Osteoblast (primary cell): ENCODE measurements around the gene KLHL29. TPM values are rescaled to one million over a fixed set of nuclear protein-coding genes. Genes with fewer than 3 reads are reported as not detected.

Experiments
- DNase-seq: peaks from one replicate; pipeline ENCODE4 v3.0.0; 2011; ENCODE audit warnings: low spot score, mixed read lengths; ENCODE audit not compliant: insufficient read length; ENCODE audit errors: missing footprints
- H2AFZ ChIP-seq: 2 replicates; pipeline ENCODE4 v1.6.0; 2011; ENCODE audit warnings: mild to moderate bottlenecking, low read length
- H3K27ac ChIP-seq: 2 replicates; pipeline ENCODE4 v1.5.1; 2011; ENCODE audit warnings: mild to moderate bottlenecking, low read depth, low read length, moderate library complexity
- H3K27me3 ChIP-seq: 2 replicates; pipeline ENCODE4 v1.6.0; 2012; ENCODE audit warnings: mild to moderate bottlenecking, control low read depth, inconsistent platforms, low read length, moderate library complexity; ENCODE audit not compliant: insufficient read depth
- H3K36me3 ChIP-seq: 2 replicates; pipeline ENCODE4 v1.5.1; 2011; ENCODE audit warnings: mild to moderate bottlenecking, low read length, control low read depth, moderate library complexity; ENCODE audit not compliant: insufficient read depth
- H3K4me1 ChIP-seq: 2 replicates; pipeline ENCODE4 v1.5.1; 2011; ENCODE audit warnings: mild to moderate bottlenecking, low read length, control low read depth, moderate library complexity; ENCODE audit not compliant: insufficient read depth
- H3K4me2 ChIP-seq: 2 replicates; pipeline ENCODE4 v1.6.0; 2011; ENCODE audit warnings: mild to moderate bottlenecking, low read length; ENCODE audit not compliant: insufficient read depth
- H3K4me3 ChIP-seq: fragments of 200-600 bp; sonication (generic); 3 replicates; pipeline ENCODE4 v1.5.1; 2012; ENCODE audit warnings: mild to moderate bottlenecking, low read length, inconsistent platforms; ENCODE audit not compliant: insufficient read depth
- H3K79me2 ChIP-seq: 2 replicates; pipeline ENCODE4 v1.6.0; 2012; ENCODE audit warnings: mild to moderate bottlenecking, low read length, control low read depth, inconsistent platforms; ENCODE audit not compliant: insufficient read depth
- H3K9me3 ChIP-seq: 2 replicates; pipeline ENCODE4 v1.5.1; 2011; ENCODE audit warnings: low read depth, low read length, control low read depth
- H4K20me1 ChIP-seq: 2 replicates; pipeline ENCODE4 v1.6.0; 2012; ENCODE audit warnings: mild to moderate bottlenecking, low read length, control low read depth; ENCODE audit not compliant: insufficient read depth
- total RNA-seq: library from RNA; depleted of rRNA; stranded (reverse); fragments of >200 nt; gene quantifications from 2 replicates; pipeline ENCODE4 v1.2.3, GENCODE V29; 2012
- TF ChIP-seq, protein P1 (sequence below): IDR thresholded peaks from 2 replicates; pipeline ENCODE4 v1.5.1; 2011; ENCODE audit warnings: mild to moderate bottlenecking, low read depth, low read length, moderate library complexity; ENCODE audit errors: extremely low read depth

Gene KLHL29
- total RNA-seq, 1 donor = 3.3 TPM

DNA sequence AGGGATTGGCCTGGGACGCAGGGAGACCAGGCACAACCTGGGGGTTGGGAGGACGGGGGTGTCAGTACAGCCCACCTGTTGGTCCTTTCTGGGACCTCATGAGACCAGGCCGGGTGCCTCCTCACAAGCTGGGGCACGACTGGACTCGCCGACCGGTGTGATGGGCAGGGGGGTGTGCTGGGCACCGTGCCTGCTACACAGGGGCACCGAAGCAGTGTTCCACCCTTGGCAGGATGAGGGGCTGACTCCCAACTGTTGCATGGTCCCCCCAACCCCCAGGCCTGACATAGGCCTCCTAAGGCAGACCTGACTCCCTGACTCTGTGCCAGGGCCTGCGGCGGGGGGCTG lies 285.2 kb downstream of the KLHL29 start:
- H3K27me3 ChIP-seq = no peaks in the 10 kb centered on the region
- H3K9me3 ChIP-seq = no peaks in the 10 kb centered on the region
- no peak overlapping the region for H2AFZ ChIP-seq
- H4K20me1 ChIP-seq = no peaks in the 10 kb centered on the region
- no peaks in the 10 kb centered on the region for H3K4me1 ChIP-seq
- DNase-seq = no peak
- no peaks in the 10 kb centered on the region for H3K36me3 ChIP-seq
- H3K27ac ChIP-seq = no peak overlapping the region
- no peak overlapping the region for H3K4me2 ChIP-seq
- H3K79me2 ChIP-seq = no peaks in the 10 kb centered on the region
- TF ChIP-seq, protein P1, sequence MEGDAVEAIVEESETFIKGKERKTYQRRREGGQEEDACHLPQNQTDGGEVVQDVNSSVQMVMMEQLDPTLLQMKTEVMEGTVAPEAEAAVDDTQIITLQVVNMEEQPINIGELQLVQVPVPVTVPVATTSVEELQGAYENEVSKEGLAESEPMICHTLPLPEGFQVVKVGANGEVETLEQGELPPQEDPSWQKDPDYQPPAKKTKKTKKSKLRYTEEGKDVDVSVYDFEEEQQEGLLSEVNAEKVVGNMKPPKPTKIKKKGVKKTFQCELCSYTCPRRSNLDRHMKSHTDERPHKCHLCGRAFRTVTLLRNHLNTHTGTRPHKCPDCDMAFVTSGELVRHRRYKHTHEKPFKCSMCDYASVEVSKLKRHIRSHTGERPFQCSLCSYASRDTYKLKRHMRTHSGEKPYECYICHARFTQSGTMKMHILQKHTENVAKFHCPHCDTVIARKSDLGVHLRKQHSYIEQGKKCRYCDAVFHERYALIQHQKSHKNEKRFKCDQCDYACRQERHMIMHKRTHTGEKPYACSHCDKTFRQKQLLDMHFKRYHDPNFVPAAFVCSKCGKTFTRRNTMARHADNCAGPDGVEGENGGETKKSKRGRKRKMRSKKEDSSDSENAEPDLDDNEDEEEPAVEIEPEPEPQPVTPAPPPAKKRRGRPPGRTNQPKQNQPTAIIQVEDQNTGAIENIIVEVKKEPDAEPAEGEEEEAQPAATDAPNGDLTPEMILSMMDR = no peak
- H3K4me3 ChIP-seq = no peak overlapping the region

DNA sequence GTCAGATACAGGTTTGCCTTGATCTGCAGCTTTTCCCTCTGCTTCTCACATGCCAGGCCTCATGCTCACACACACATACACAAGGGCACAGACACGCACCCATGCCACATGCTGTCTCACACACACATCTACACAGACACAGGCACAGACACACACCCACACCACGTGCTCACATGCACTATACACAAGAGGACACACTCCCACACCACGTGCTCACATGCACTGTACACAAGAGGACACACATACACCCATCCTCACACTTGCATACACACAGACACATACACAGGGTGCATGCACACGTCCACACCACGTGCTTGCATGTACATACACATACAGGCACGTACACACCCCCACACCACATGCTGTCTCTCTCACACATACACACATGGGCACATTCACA lies 288.1 kb downstream of the KLHL29 start:
- no peak overlapping the region for H3K4me2 ChIP-seq
- H3K4me3 ChIP-seq = no peak overlapping the region
- H3K4me1 ChIP-seq = no peaks in the 10 kb centered on the region
- no peaks in the 10 kb centered on the region for H3K79me2 ChIP-seq
- no peak overlapping the region for H2AFZ ChIP-seq
- no peak overlapping the region for H3K27ac ChIP-seq
- no peaks in the 10 kb centered on the region for H3K27me3 ChIP-seq
- no peak for DNase-seq
- TF ChIP-seq, protein P1 = no peak
- no peaks in the 10 kb centered on the region for H4K20me1 ChIP-seq
- no peaks in the 10 kb centered on the region for H3K9me3 ChIP-seq
- no peaks in the 10 kb centered on the region for H3K36me3 ChIP-seq

DNA sequence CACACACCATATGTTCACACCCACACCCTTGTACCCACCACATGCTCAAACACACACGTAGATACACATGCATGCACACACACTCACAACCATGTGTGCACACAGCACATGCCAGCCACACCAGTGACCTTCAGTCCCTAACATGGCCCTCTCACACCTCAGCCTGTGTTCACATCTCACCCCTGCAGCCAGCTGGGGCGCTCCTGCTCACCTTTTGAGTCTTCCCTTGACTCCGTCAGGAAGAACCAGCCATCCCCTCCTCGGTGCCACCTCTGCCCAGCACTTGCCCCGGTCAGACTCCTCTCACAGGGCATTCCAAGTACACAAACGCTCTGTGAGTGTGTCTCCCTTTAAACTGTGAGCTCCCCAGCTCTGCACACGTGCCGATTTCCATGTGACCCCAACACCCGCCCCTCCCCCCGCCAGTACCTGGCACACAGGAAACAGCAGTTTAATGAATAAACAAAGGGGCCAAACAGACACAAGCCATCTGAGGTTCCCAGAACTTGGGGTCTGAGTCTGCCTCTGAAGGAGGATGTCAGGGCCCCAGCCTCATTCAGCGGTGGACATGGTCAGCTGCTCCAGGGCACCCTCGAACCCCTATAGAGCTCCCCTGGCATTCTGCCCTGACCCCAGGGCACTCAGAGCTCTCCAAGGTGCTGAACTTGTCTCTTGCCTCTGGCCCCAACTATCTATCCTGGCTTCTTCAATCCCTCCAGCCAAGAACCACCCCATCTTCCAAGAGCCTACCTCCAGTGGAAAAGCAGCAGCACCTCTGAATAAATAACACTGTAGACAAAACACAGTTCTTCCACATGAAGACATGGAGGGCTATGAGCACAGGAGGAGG lies 289.1 kb downstream of the KLHL29 start:
- no peak overlapping the region for H2AFZ ChIP-seq
- H3K4me3 ChIP-seq = no peak overlapping the region
- no peak overlapping the region for H3K4me2 ChIP-seq
- TF ChIP-seq, protein P1 = no peak
- no peak overlapping the region for H3K27ac ChIP-seq
- no peaks in the 10 kb centered on the region for H3K36me3 ChIP-seq
- no peaks in the 10 kb centered on the region for H3K79me2 ChIP-seq
- H3K9me3 ChIP-seq = peaks cover 3% of the 10 kb centered on the region
- H3K4me1 ChIP-seq = no peaks in the 10 kb centered on the region
- no peaks in the 10 kb centered on the region for H3K27me3 ChIP-seq
- no peaks in the 10 kb centered on the region for H4K20me1 ChIP-seq
- no peak for DNase-seq

DNA sequence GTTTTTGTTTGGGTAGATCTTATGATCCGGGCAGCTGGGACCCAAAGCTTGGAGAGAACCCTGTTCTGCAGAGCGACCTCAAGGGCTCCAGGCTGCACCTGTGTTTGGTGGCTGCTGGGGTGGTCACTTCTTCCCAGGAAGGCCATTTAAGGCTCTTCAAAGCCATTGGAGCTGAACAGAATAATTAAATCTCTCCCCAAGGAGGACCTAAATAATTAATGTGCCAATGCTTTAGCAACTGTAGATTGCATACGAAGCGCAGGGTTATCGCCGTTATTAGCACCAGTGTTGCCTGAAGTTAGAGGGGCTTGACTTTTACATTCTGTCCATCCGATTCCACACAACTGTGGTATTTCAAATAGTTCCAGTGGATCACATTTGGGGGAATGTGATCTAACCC lies 290.5 kb downstream of the KLHL29 start:
- no peaks in the 10 kb centered on the region for H4K20me1 ChIP-seq
- H3K9me3 ChIP-seq = peaks cover 3% of the 10 kb centered on the region
- TF ChIP-seq, protein P1 = no peak
- H3K4me2 ChIP-seq = no peak overlapping the region
- no peaks in the 10 kb centered on the region for H3K27me3 ChIP-seq
- H3K79me2 ChIP-seq = no peaks in the 10 kb centered on the region
- DNase-seq = no peak
- no peaks in the 10 kb centered on the region for H3K36me3 ChIP-seq
- no peak overlapping the region for H2AFZ ChIP-seq
- H3K4me3 ChIP-seq = no peak overlapping the region
- no peak overlapping the region for H3K27ac ChIP-seq
- H3K4me1 ChIP-seq = no peaks in the 10 kb centered on the region
